NB4 (cell line): Measurements from ENCODE around the gene TAF1B.

Source experiments
- POLR2A ChIP-seq: IDR thresholded peaks from 2 replicates; pipeline ENCODE4 v1.6.1; 2011; ENCODE audit warnings: mild to moderate bottlenecking; ENCODE audit not compliant: insufficient read length; ENCODE audit errors: extremely low read depth
- TF ChIP-seq, protein P1 (sequence below): IDR thresholded peaks from one replicate; pipeline ENCODE4 v1.5.1; 2012; ENCODE audit warnings: low read depth, low read length

DNA sequence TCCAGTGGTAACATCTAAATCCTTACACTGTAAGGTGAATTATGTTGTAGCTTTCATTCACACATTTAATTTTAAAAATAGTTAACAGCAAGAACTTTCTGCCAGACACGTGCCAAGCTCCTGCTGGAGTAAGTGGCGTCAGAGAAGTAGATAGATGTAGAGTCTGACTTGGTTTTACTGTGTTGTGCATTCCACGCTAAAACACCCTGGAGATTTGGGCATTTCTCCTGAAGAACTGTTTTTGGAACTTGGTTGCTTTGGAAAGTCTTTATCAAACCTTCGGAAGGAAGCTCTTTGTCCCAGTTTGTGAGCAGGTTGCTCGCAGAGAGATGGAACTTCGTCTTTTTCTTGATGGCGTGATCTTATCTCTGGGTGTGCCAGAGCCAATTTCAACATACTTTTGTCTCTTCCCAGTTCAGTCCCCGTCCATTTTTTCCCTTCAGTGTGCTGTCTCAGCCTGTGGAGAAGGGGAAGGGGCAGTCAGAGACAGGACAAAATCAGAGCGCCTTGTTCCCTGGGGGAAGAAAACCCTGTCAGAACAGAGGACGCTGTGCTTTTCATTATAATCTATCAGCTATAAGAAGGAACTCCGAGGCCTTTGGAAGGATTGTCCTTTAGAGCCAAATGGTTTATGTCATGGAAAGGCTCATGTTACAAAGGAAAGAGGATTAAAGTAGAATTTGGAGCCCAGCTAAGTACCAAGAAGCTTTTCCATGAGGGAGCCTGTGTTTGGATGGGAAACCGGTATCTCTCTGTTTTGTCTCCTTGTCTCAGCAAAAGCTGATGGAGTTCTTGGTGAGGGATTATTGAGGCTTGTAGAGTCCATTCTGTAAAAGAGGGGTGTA lies 127.1 kb downstream of the TAF1B start:
- no peak for TF ChIP-seq POLR2A
- TF ChIP-seq, protein P1, sequence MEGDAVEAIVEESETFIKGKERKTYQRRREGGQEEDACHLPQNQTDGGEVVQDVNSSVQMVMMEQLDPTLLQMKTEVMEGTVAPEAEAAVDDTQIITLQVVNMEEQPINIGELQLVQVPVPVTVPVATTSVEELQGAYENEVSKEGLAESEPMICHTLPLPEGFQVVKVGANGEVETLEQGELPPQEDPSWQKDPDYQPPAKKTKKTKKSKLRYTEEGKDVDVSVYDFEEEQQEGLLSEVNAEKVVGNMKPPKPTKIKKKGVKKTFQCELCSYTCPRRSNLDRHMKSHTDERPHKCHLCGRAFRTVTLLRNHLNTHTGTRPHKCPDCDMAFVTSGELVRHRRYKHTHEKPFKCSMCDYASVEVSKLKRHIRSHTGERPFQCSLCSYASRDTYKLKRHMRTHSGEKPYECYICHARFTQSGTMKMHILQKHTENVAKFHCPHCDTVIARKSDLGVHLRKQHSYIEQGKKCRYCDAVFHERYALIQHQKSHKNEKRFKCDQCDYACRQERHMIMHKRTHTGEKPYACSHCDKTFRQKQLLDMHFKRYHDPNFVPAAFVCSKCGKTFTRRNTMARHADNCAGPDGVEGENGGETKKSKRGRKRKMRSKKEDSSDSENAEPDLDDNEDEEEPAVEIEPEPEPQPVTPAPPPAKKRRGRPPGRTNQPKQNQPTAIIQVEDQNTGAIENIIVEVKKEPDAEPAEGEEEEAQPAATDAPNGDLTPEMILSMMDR, result no peak
